K562 (cell line): ENCODE data around the gene GPR39. TPM values are rescaled to one million over a fixed set of nuclear protein-coding genes. Genes with fewer than 3 reads are reported as not detected.
A peak's percentile ranks its signal among the peaks of the same experiment; 100 is the strongest.

Experiments used
- ATAC-seq: fragments of 200-7000 bp; cut with Tn5 transposase; 3 replicates; pipeline ENCODE4 v1.9.1; 2020; ENCODE audit warnings: moderate library complexity
- BruUV-seq: library from RNA; stranded (reverse); fragments of 400-500 nt; replicated peaks from 2 replicates; lab custom pipeline; 2021; lab: Mats Ljungman, UMichigan
- CTCF ChIA-PET: fragments of 300-600 bp; formaldehyde crosslinking; extraction: SDS; loops from one replicate; lab custom pipeline; 2021; ENCODE audit warnings: low intra/inter-chr PET ratio; lab: Yijun Ruan, JAX
- POLR2A ChIA-PET: fragments of 300-600, 350-650 bp; sonication (Branson Sonifier 250); formaldehyde crosslinking; extraction: SDS; loops from one replicate; lab custom pipeline; 2021; ENCODE audit warnings: antibody characterized with exemption, inconsistent platforms; lab: Yijun Ruan, JAX
- DNase-seq, 4 experiments: peaks; one replicate each; pipeline versions ENCODE4 v3.0.0 to v3.0.0-alpha.2; 2011 to 2018; ENCODE audit warnings: low spot score in 3 of 4, mixed read lengths in 3 of 4; ENCODE audit errors: extremely low read depth in 1 of 4
- FAIRE-seq: peaks from 2 replicates; lab custom pipeline; 2011; peaks lifted over from hg19 to GRCh38; lab: Jason Lieb, UNC
- H2AFZ ChIP-seq: 2 replicates; pipeline ENCODE4 v1.6.0; 2011; ENCODE audit warnings: low read depth, low read length, control low read depth, inconsistent platforms
- H3K27ac ChIP-seq: fragments of 200-600 bp; 3 replicates; pipeline ENCODE4 v1.8.0; 2011; ENCODE audit warnings: low read depth, mild to moderate bottlenecking, control low read depth, inconsistent platforms, low read length, moderate library complexity, mixed read lengths; ENCODE audit errors: extremely low read depth
- H3K27me3 ChIP-seq, 2 experiments: fragments of 300-600 bp in 1 of 2; 2 replicates in 1 of 2; 3 replicates in 1 of 2; pipeline versions ENCODE4 v1.6.0 to v1.8.0; 2011; ENCODE audit warnings: inconsistent platforms in 2 of 2, low read length in 2 of 2, mild to moderate bottlenecking in 1 of 2, mixed read lengths in 1 of 2, moderate library complexity in 1 of 2; ENCODE audit not compliant: control insufficient read depth in 2 of 2, insufficient read depth in 2 of 2
- H3K36me3 ChIP-seq: fragments of 300-600 bp; 3 replicates; pipeline ENCODE4 v1.8.0; 2011; ENCODE audit warnings: mild to moderate bottlenecking, low read length, inconsistent platforms; ENCODE audit not compliant: control insufficient read depth, insufficient read depth
- H3K4me1 ChIP-seq, 2 experiments: fragments of 200-600 bp in 1 of 2; replicated peaks in 1 of 2; 2 replicates in 1 of 2; 3 replicates in 1 of 2; pipeline versions ENCODE4 v1.5.1 to v1.8.0; 2011; ENCODE audit warnings: inconsistent platforms in 2 of 2, low read length in 2 of 2, mild to moderate bottlenecking in 1 of 2, mixed read lengths in 1 of 2, moderate library complexity in 1 of 2; ENCODE audit not compliant: control insufficient read depth in 2 of 2, insufficient read depth in 2 of 2
- H3K4me2 ChIP-seq: 2 replicates; pipeline ENCODE4 v1.6.1; 2011; ENCODE audit warnings: low read length, control low read depth, inconsistent platforms, mixed read lengths; ENCODE audit not compliant: insufficient read depth
- H3K4me3 ChIP-seq: fragments of 200-600 bp; sonication (generic), shearing (Covaris generic); 2 replicates; pipeline ENCODE4 v1.5.1; 2016; ENCODE audit warnings: control low read depth, inconsistent platforms
- H3K79me2 ChIP-seq: fragments of 200-600 bp; 3 replicates; pipeline ENCODE4 v1.8.0; 2011; ENCODE audit warnings: low read length, inconsistent platforms; ENCODE audit not compliant: control insufficient read depth, insufficient read depth
- H3K9ac ChIP-seq, 2 experiments: 2 replicates each; pipeline versions ENCODE4 v1.6.0 to v1.6.1; 2011; ENCODE audit warnings: low read depth in 2 of 2, low read length in 2 of 2, control low read depth in 1 of 2, inconsistent platforms in 1 of 2, mild to moderate bottlenecking in 1 of 2, mixed read lengths in 1 of 2; ENCODE audit not compliant: insufficient read depth in 1 of 2
- H3K9me1 ChIP-seq: one replicate; pipeline ENCODE4 v1.6.0; 2011; ENCODE audit warnings: inconsistent platforms, mild to moderate bottlenecking, low read length, moderate library complexity; ENCODE audit not compliant: control insufficient read depth, insufficient read depth
- H3K9me3 ChIP-seq: replicated peaks from 2 replicates; pipeline ENCODE4 v1.5.1; 2011; ENCODE audit warnings: low read depth, low read length, inconsistent platforms; ENCODE audit not compliant: control insufficient read depth, insufficient read depth
- H4K20me1 ChIP-seq: replicated peaks from 2 replicates; pipeline ENCODE4 v1.6.1; 2011; ENCODE audit warnings: low read length, inconsistent platforms, mixed read lengths; ENCODE audit not compliant: control insufficient read depth, insufficient read depth
- C11orf30 ChIP-seq: fragments of 450-650 bp; IDR thresholded peaks from 2 replicates; pipeline ENCODE4 v1.6.1; 2016; ENCODE audit warnings: low read depth, mild to moderate bottlenecking
- MTA3 ChIP-seq: fragments of 450-650 bp; formaldehyde crosslinking; IDR thresholded peaks from 2 replicates; pipeline ENCODE4 v1.6.1; 2017; ENCODE audit warnings: mild to moderate bottlenecking, borderline replicate concordance
- SLC30A9 ChIP-seq: fragments of 250-450 bp; sonication (Bioruptor Pico); IDR thresholded peaks from 2 replicates; pipeline ENCODE4 v1.8.0; 2022; ENCODE audit warnings: mild to moderate bottlenecking, moderate library complexity
- SNRNP70 ChIP-seq: fragments of 200-400 bp; formaldehyde crosslinking; optimal IDR thresholded peaks from 2 replicates; pipeline ENCODE3; 2017; ENCODE audit warnings: low read depth, low read length
- WGBS: fragments of 100-300 bp; shearing (Covaris generic); methylation state at CpG from one replicate; pipeline ENCODE4 v1.1.6; 2016; ENCODE audit warnings: low coverage, mixed read lengths; ENCODE audit not compliant: insufficient coverage; ENCODE audit errors: missing lambda C conversion rate; 5-methylcytosine and 5-hydroxymethylcytosine counted together
- in situ Hi-C: fragments of 300-500 bp; cut with MboI; formaldehyde crosslinking; loops from 4 replicates; pipeline ENCODE4 v1.15.0; 2018; ENCODE audit warnings: inconsistent platforms, mixed read lengths
- intact Hi-C: fragments of 100-400 bp; cut with micrococcal nuclease; formaldehyde crosslinking; loops from 2 replicates; pipeline ENCODE4 v1.14.2; 2022
- polyA plus RNA-seq, 8 experiments: library from polyadenylated mRNA; depleted of rRNA in 4 of 8; stranded (reverse) in 5 of 8; unstranded in 3 of 8; fragments of >200 nt; fragmentation: Nextera tagmentation in 2 of 8; fragmentation: Illumina TruSeq in 1 of 8; extraction: Ambion mirVana in 2 of 8; extraction: Trizol in 1 of 8; gene quantifications; 2 replicates each; pipeline versions ENCODE4 v1.2.1 to v1.2.3, GENCODE V29; 2011 to 2014; ENCODE audit warnings: inconsistent platforms in 1 of 8, missing spikeins in 1 of 8
- total RNA-seq, 7 experiments: library from RNA; depleted of rRNA in 6 of 7; stranded (reverse); fragments of >200 nt in 6 of 7; fragmentation: Illumina TruSeq in 2 of 7; extraction: Trizol in 2 of 7; gene quantifications; 2 replicates each; pipeline versions ENCODE4 v1.2.1 to v1.2.3, GENCODE V29; 2011 to 2021; ENCODE audit warnings: low replicate concordance in 1 of 7
- TF ChIP-seq, protein P1 (sequence below): IDR thresholded peaks from 2 replicates; pipeline ENCODE4 v1.6.1; 2016; ENCODE audit warnings: missing genetic modification characterization, missing compliant biosample characterization

Gene GPR39
- total and polyA plus RNA-seq, 9 of the 15 experiments (the other 6 are each of a cell fraction or from before 2014, with no cell fraction given) = 0.04 TPM; not detected in 8

DNA sequence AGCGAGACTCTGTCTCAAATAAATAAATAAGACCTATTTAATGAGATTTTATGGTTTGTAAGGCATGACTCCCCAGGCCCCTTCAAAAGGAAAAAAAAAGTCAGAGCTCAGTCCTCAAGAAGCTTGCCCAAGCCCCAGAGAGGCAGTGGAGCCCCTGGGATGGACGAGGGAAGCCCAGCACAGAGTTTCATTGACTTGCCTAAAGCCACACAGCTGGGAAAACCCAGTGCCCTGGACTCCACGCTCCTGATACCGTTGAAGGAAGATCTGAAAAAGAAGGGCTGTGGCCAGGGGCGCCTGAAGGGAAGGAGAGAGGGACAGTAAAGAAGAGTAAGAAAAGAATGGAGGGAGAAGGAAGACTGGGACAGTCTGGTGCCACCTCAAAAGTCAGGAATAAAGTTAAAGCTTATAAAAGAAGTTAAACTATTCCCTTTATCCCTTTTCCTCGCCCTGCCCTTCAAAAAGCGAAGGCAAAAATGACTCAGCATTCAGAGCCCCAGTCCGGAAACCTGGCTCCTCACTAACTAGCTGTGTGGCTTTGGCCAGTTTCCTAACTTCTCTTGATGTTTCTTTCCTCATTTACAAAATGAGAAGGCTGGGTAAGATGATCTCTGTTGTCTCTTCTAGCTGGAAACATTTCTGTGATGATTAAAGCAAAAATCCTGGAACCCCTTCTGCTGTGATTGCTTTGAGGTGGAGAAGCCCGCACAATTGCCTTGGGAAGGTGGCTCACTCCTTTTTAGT is 206.7 kb downstream of the GPR39 start:
- H3K79me2 ChIP-seq = no peaks in the 10 kb centered on the region
- FAIRE-seq = no peak
- no TSS peak for BruUV-seq
- H4K20me1 ChIP-seq = no peaks in the 10 kb centered on the region
- TF ChIP-seq C11orf30 = 0 out of 2 replicates have a peak, but pooled peaks have one; percentile 19
- no peak for TF ChIP-seq MTA3
- TF ChIP-seq, protein P1, sequence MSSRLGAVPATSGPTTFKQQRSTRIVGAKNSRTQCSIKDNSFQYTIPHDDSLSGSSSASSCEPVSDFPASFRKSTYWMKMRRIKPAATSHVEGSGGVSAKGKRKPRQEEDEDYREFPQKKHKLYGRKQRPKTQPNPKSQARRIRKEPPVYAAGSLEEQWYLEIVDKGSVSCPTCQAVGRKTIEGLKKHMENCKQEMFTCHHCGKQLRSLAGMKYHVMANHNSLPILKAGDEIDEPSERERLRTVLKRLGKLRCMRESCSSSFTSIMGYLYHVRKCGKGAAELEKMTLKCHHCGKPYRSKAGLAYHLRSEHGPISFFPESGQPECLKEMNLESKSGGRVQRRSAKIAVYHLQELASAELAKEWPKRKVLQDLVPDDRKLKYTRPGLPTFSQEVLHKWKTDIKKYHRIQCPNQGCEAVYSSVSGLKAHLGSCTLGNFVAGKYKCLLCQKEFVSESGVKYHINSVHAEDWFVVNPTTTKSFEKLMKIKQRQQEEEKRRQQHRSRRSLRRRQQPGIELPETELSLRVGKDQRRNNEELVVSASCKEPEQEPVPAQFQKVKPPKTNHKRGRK (tag) = peak; percentile 69
- no peak for TF ChIP-seq SNRNP70
- no peak for TF ChIP-seq SLC30A9 (CRISPR knock-in tag)
- TF ChIP-seq, all 486 proteins: peak for 2
- ChIA-PET POLR2A (interaction anchor here (0.6 to 0.9 kb wide), 3 partner anchors 9 to 83 kb away, joined by 3 read pairs; no protein-coding TSS in a partner anchor), CTCF (no interaction called here)
- no peak for ATAC-seq
- DNase-seq = no peak
- Histone ChIP-seq H3K36me3 (no peaks in the 10 kb centered on the region), H3K4me3 (no peak overlapping the region), H3K9me1 (no peaks in the 10 kb centered on the region), H3K27me3 (no peaks in the 10 kb centered on the region; a peak in 1 of 5 replicates), H2AFZ (no peak overlapping the region), H3K9ac (no peak overlapping the region), H3K4me1 (no peaks in the 10 kb centered on the region), H3K27ac (no peak overlapping the region), H3K9me3 (no peaks in the 10 kb centered on the region), H3K4me2 (no peak overlapping the region)
- intact Hi-C loops (no loop called here), in situ Hi-C loops (no loop called here)
- WGBS = 0% methylated on average over 9 of the region's 9 CpGs
